Mesenchymal stem cell (in vitro differentiated cells and primary cell): Measurements from ENCODE around the gene TDRD1. TPM values are rescaled to one million over a fixed set of nuclear protein-coding genes. Genes with fewer than 3 reads are reported as not detected.

Experiments
- DNase-seq: peaks from one replicate; pipeline ENCODE4 v3.0.0-alpha.2; 2013
- H2AFZ ChIP-seq: one replicate; pipeline ENCODE4 v1.6.1; 2013; ENCODE audit warnings: low read depth, mild to moderate bottlenecking, control low read depth, inconsistent platforms, low read length, moderate library complexity
- H2AK5ac ChIP-seq: 2 replicates; pipeline ENCODE4 v1.6.1; 2013; ENCODE audit warnings: low read length, moderate library complexity, mild to moderate bottlenecking, inconsistent platforms; ENCODE audit not compliant: severe bottlenecking
- H2BK120ac ChIP-seq: one replicate; pipeline ENCODE4 v1.6.1; 2013; ENCODE audit warnings: low read depth, mild to moderate bottlenecking, inconsistent platforms, low read length, moderate library complexity
- H2BK12ac ChIP-seq, 2 experiments: one replicate each; pipeline ENCODE4 v1.6.1; 2013; ENCODE audit warnings: inconsistent platforms in 2 of 2, low read length in 2 of 2, mild to moderate bottlenecking in 2 of 2, moderate library complexity in 2 of 2, control low read depth in 1 of 2
- H2BK15ac ChIP-seq: one replicate; pipeline ENCODE4 v1.6.1; 2013; ENCODE audit warnings: mild to moderate bottlenecking, low read depth, inconsistent platforms; ENCODE audit not compliant: poor library complexity, severe bottlenecking
- H2BK5ac ChIP-seq: 2 replicates; pipeline ENCODE4 v1.6.1; 2013; ENCODE audit warnings: low read depth, mild to moderate bottlenecking, low read length, control low read depth, inconsistent platforms; ENCODE audit not compliant: poor library complexity, severe bottlenecking
- H3K14ac ChIP-seq, 2 experiments: one replicate each; pipeline ENCODE4 v1.6.1; 2013; ENCODE audit warnings: inconsistent platforms in 2 of 2, low read length in 2 of 2, control low read depth in 1 of 2, mild to moderate bottlenecking in 1 of 2, moderate library complexity in 1 of 2
- H3K18ac ChIP-seq, 2 experiments: one replicate each; pipeline ENCODE4 v1.6.1; 2013; ENCODE audit warnings: inconsistent platforms in 2 of 2, low read length in 2 of 2, control low read depth in 1 of 2, low read depth in 1 of 2, mild to moderate bottlenecking in 1 of 2
- H3K23ac ChIP-seq, 2 experiments: one replicate each; pipeline ENCODE4 v1.6.1; 2013; ENCODE audit warnings: inconsistent platforms in 2 of 2, low read length in 2 of 2, mild to moderate bottlenecking in 2 of 2, moderate library complexity in 2 of 2, control low read depth in 1 of 2
- H3K27ac ChIP-seq: 2 replicates; pipeline ENCODE4 v1.5.1; 2013; ENCODE audit warnings: mild to moderate bottlenecking, moderate library complexity, low read length, control low read depth, inconsistent platforms; ENCODE audit not compliant: poor library complexity, severe bottlenecking
- H3K27me3 ChIP-seq, 2 experiments: 2 replicates each; pipeline versions ENCODE4 v1.6.1 to v1.7.0; 2013; ENCODE audit warnings: low read length in 2 of 2, mild to moderate bottlenecking in 2 of 2, moderate library complexity in 2 of 2, control low read depth in 1 of 2, inconsistent platforms in 1 of 2; ENCODE audit not compliant: control insufficient read depth in 1 of 2, insufficient read depth in 1 of 2
- H3K36me3 ChIP-seq, 2 experiments: 2 replicates each; pipeline versions ENCODE4 v1.6.1 to v1.7.0; 2013; ENCODE audit warnings: low read length in 2 of 2, control low read depth in 1 of 2, inconsistent platforms in 1 of 2, low read depth in 1 of 2, mild to moderate bottlenecking in 1 of 2; ENCODE audit not compliant: insufficient read depth in 2 of 2, control insufficient read depth in 1 of 2
- H3K4ac ChIP-seq, 2 experiments: one replicate each; pipeline ENCODE4 v1.6.1; 2013; ENCODE audit warnings: inconsistent platforms in 2 of 2, low read length in 2 of 2, mild to moderate bottlenecking in 2 of 2, moderate library complexity in 2 of 2, control low read depth in 1 of 2, low read depth in 1 of 2
- H3K4me1 ChIP-seq: 2 replicates; pipeline ENCODE4 v1.6.1; 2013; ENCODE audit warnings: low read depth, low read length, control low read depth; ENCODE audit not compliant: control insufficient read depth, insufficient read depth
- H3K4me2 ChIP-seq: 2 replicates; pipeline ENCODE4 v1.6.1; 2013; ENCODE audit warnings: low read length, mild to moderate bottlenecking, inconsistent platforms; ENCODE audit not compliant: poor library complexity, severe bottlenecking
- H3K4me3 ChIP-seq, 2 experiments: 2 replicates each; pipeline versions ENCODE4 v1.5.1 to v1.7.0; 2013; ENCODE audit warnings: low read length in 2 of 2, mild to moderate bottlenecking in 2 of 2, control low read depth in 1 of 2, low read depth in 1 of 2; ENCODE audit not compliant: insufficient read depth in 1 of 2
- H3K79me1 ChIP-seq: replicated peaks from 2 replicates; pipeline ENCODE4 v1.6.1; 2013; ENCODE audit warnings: mild to moderate bottlenecking, control low read depth, low read length, inconsistent platforms; ENCODE audit not compliant: poor library complexity, severe bottlenecking
- H3K9ac ChIP-seq: 2 replicates; pipeline ENCODE4 v1.7.0; 2013; ENCODE audit warnings: mild to moderate bottlenecking, low read length, moderate library complexity
- H3K9me3 ChIP-seq: 2 replicates; pipeline ENCODE4 v1.7.0; 2013; ENCODE audit warnings: mild to moderate bottlenecking, low read length; ENCODE audit not compliant: control insufficient read depth
- H4K8ac ChIP-seq: one replicate; pipeline ENCODE4 v1.6.1; 2013; ENCODE audit warnings: inconsistent platforms, mild to moderate bottlenecking, low read length, moderate library complexity
- H4K91ac ChIP-seq: one replicate; pipeline ENCODE4 v1.6.1; 2013; ENCODE audit warnings: mild to moderate bottlenecking, low read length, inconsistent platforms
- WGBS: methylation state at CpG from one replicate; pipeline ENCODE4 v1.1.7; 2013; ENCODE audit warnings: mixed read lengths; 5-methylcytosine and 5-hydroxymethylcytosine counted together
- polyA plus RNA-seq, 2 experiments: library from polyadenylated mRNA; stranded (reverse); fragments of 200-250 nt; gene quantifications; one replicate each; pipeline ENCODE4 v1.2.3, GENCODE V29; 2013

Gene TDRD1
- not detected for polyA plus RNA-seq (2013, experiment 1 of 2)
- not detected for polyA plus RNA-seq (2013, experiment 2 of 2)

- no peak within 1 kb of the TSS for H2AFZ ChIP-seq
- no peaks in the 10 kb centered on the region for H3K79me1 ChIP-seq
- peak within 1 kb of the TSS; percentile 82 for H4K91ac ChIP-seq
- no peaks in the 10 kb centered on the region for H3K36me3 ChIP-seq
- WGBS, result 74% methylated on average over 28 of the region's 28 CpGs
- no peak within 1 kb of the TSS for H3K18ac ChIP-seq
- no peak within 1 kb of the TSS for H2BK120ac ChIP-seq
- peak within 1 kb of the TSS; percentile 42 for H4K8ac ChIP-seq
- no peak within 1 kb of the TSS for H2BK5ac ChIP-seq
- H3K4me3 ChIP-seq, result no peak within 1 kb of the TSS
- H2BK15ac ChIP-seq, result no peak within 1 kb of the TSS
- no peaks in the 10 kb centered on the region for H3K9me3 ChIP-seq
- H3K14ac ChIP-seq, result no peak within 1 kb of the TSS
- no peak within 1 kb of the TSS for H3K27ac ChIP-seq
- H2BK12ac ChIP-seq, result no peak within 1 kb of the TSS
- H2AK5ac ChIP-seq, result no peak within 1 kb of the TSS
- H3K23ac ChIP-seq, result no peak within 1 kb of the TSS
- no peak within 1 kb of the TSS for H3K9ac ChIP-seq
- DNase-seq, result no peak
- H3K4me2 ChIP-seq, result no peak within 1 kb of the TSS
- no peaks in the 10 kb centered on the region for H3K27me3 ChIP-seq
- peaks cover 4% of the 10 kb centered on the region for H3K4me1 ChIP-seq
- H3K4ac ChIP-seq, result no peak within 1 kb of the TSS
Observed at GRCh38 chr10:114179148-114179547, at the start of gene TDRD1. TSS of gene TDRD1 (plus strand) at chr10:114179353. CDS start at chr10:114187832, 8,479 bp downstream.

GRCh38 chr10:114131094-114131493, 48.1 kb upstream of the TDRD1 start:
- H3K27ac ChIP-seq, result no peak overlapping the region
- no peak overlapping the region for H3K4me2 ChIP-seq
- no peaks in the 10 kb centered on the region for H3K4me1 ChIP-seq
- DNase-seq, result no peak
- H2AK5ac ChIP-seq, result no peak overlapping the region
- H3K9ac ChIP-seq, result no peak overlapping the region
- H3K23ac ChIP-seq, result no peak overlapping the region
- 100% methylated on average over 2 of the region's 3 CpGs for WGBS
- no peaks in the 10 kb centered on the region for H3K9me3 ChIP-seq
- no peak overlapping the region for H2BK5ac ChIP-seq
- H3K14ac ChIP-seq, result no peak overlapping the region
- no peak overlapping the region for H3K4ac ChIP-seq
- no peaks in the 10 kb centered on the region for H3K79me1 ChIP-seq
- H4K8ac ChIP-seq, result no peak overlapping the region
- H2BK120ac ChIP-seq, result no peak overlapping the region
- H2BK15ac ChIP-seq, result no peak overlapping the region
- no peak overlapping the region for H2BK12ac ChIP-seq
- H3K27me3 ChIP-seq, result no peaks in the 10 kb centered on the region
- H3K18ac ChIP-seq, result no peak overlapping the region
- H3K36me3 ChIP-seq, result peaks cover 14 to 95% of the 10 kb centered on the region in 2 experiments
- H4K91ac ChIP-seq, result no peak overlapping the region
- H2AFZ ChIP-seq, result no peak overlapping the region
- H3K4me3 ChIP-seq, result no peak overlapping the region

- no peak overlapping the region for H2AFZ ChIP-seq
- H2BK15ac ChIP-seq, result no peak overlapping the region
- H4K8ac ChIP-seq, result no peak overlapping the region
- no peak overlapping the region for H3K4me3 ChIP-seq
- DNase-seq, result no peak
- H2AK5ac ChIP-seq, result no peak overlapping the region
- H4K91ac ChIP-seq, result no peak overlapping the region
- H3K4ac ChIP-seq, result no peak overlapping the region
- no peak overlapping the region for H2BK5ac ChIP-seq
- no peak overlapping the region for H2BK12ac ChIP-seq
- no peak overlapping the region for H3K18ac ChIP-seq
- H3K14ac ChIP-seq, result no peak overlapping the region
- no peak overlapping the region for H2BK120ac ChIP-seq
- H3K9me3 ChIP-seq, result no peaks in the 10 kb centered on the region
- H3K27me3 ChIP-seq, result no peaks in the 10 kb centered on the region
- H3K23ac ChIP-seq, result no peak overlapping the region
- peaks cover 8 to 67% of the 10 kb centered on the region in 2 experiments for H3K36me3 ChIP-seq
- no peaks in the 10 kb centered on the region for H3K79me1 ChIP-seq
- 96% methylated on average over 2 of the region's 2 CpGs for WGBS
- no peaks in the 10 kb centered on the region for H3K4me1 ChIP-seq
- H3K4me2 ChIP-seq, result no peak overlapping the region
- no peak overlapping the region for H3K9ac ChIP-seq
- no peak overlapping the region for H3K27ac ChIP-seq
Observed at GRCh38 chr10:114135476-114135875, 43.7 kb upstream of the TDRD1 start.

GRCh38 chr10:114138581-114138980, 40.6 kb upstream of the TDRD1 start:
- Histone ChIP-seq H3K36me3 (peaks cover 17 to 65% of the 10 kb centered on the region in 2 experiments), H3K9ac (no peak overlapping the region), H3K9me3 (no peaks in the 10 kb centered on the region), H3K4me1 (no peaks in the 10 kb centered on the region), H3K4ac (no peak overlapping the region), H3K14ac (no peak overlapping the region), H3K79me1 (peaks cover 2% of the 10 kb centered on the region), H3K4me2 (no peak overlapping the region), H2BK120ac (no peak overlapping the region), H2BK5ac (no peak overlapping the region), H2BK12ac (no peak overlapping the region), H3K18ac (no peak overlapping the region), H3K23ac (no peak overlapping the region), H2AK5ac (no peak overlapping the region), H3K4me3 (no peak overlapping the region), H4K8ac (no peak overlapping the region), H2BK15ac (no peak overlapping the region), H2AFZ (no peak overlapping the region), H3K27me3 (no peaks in the 10 kb centered on the region), H3K27ac (no peak overlapping the region), H4K91ac (no peak overlapping the region)
- WGBS, result 98% methylated on average over 3 of the region's 3 CpGs
- no peak for DNase-seq
